ENCODE measurements around the gene FGF1.

FGF1 gene

DNA sequence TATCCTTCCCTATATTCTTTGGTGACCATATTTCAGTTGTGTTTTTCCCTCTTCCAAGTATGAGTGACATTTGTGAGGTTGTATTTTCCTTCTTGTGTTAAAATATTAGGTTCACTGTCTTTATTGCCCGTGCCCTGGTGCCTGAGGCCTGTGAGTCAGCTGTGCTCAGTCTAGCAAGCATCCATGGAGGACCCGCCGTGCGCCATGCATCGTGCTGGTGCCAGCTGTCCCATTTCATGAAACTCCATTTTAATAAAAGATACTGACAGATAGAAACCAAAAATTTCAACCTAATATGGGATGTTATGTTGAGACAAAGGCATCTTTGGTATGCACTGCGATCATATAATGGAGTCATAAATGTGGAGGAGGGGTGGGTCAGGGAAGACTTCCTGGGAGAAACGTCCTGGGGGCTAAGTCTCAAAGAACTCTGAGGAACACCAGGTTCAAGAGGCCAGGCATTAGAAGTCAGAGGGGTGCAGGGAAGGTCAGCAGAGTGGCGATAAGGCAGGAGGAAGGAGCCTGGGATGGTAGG lies 34.0 kb upstream of the FGF1 start:
- no peaks in the 10 kb centered on the region for H4K20me1 ChIP-seq (ENCODE audit: insufficient read depth)
- H3K79me2 ChIP-seq (ENCODE audit: insufficient read depth, low read depth) = no peaks in the 10 kb centered on the region
- no peaks in the 10 kb centered on the region for H3K27me3 ChIP-seq (ENCODE audit: insufficient read depth, low read depth)
- H3K4me1 ChIP-seq (ENCODE audit: low read depth, poor library complexity, severe bottlenecking) = peaks cover 21% of the 10 kb centered on the region
- no peaks in the 10 kb centered on the region for H3K36me3 ChIP-seq (ENCODE audit: insufficient read depth)
- H2AFZ ChIP-seq (ENCODE audit: low read depth) = no peak overlapping the region; the same call in 1 of the 2 replicates
- no peak overlapping the region for H3K27ac ChIP-seq
- H3K4me3 ChIP-seq (IDR thresholded peaks at IDR 0.05; ENCODE audit: insufficient read depth, low read depth, low read length) = no peak overlapping the region
- TF ChIP-seq, protein P1, sequence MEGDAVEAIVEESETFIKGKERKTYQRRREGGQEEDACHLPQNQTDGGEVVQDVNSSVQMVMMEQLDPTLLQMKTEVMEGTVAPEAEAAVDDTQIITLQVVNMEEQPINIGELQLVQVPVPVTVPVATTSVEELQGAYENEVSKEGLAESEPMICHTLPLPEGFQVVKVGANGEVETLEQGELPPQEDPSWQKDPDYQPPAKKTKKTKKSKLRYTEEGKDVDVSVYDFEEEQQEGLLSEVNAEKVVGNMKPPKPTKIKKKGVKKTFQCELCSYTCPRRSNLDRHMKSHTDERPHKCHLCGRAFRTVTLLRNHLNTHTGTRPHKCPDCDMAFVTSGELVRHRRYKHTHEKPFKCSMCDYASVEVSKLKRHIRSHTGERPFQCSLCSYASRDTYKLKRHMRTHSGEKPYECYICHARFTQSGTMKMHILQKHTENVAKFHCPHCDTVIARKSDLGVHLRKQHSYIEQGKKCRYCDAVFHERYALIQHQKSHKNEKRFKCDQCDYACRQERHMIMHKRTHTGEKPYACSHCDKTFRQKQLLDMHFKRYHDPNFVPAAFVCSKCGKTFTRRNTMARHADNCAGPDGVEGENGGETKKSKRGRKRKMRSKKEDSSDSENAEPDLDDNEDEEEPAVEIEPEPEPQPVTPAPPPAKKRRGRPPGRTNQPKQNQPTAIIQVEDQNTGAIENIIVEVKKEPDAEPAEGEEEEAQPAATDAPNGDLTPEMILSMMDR (conservative IDR thresholded peaks at IDR 0.05; ENCODE audit: low read depth, low read length) = no peak
- peak overlapping the region; percentile 51; the same call in 1 of the 2 replicates for H3K4me2 ChIP-seq
- no peak overlapping the region for H3K9ac ChIP-seq

DNA sequence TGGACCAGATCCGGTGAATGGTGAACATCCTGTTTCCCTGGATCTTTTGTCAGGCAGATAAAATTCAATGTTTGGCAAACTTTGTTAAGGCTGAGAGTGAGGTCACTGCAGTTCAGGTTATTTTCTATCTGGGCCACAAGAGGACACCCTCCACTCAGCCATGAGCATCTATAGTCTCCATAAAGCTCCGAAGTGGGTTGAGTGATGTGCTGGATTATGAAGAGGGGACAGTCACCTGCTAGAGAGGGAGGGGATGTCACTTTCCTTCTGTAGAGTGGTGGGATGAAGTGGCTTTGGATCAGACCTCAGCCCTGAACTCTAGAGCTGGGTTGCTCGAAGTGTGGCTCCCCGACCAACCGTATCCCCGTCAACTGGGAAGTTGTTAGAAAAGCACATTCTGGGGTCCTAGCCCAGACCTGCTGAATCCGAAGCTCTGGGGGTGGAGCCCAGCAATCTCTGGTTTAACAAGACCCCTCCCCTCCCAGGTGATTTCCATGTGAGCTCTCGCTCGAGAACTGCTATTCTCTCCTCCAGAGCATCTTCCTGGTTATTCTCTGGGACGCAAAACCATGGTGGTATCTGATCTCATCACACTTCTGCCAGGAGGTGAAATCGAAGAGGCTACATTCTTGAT lies 31.8 kb upstream of the FGF1 start:
- Histone ChIP-seq H2AFZ (ENCODE audit: low read depth) (no peak overlapping the region), H3K79me2 (ENCODE audit: insufficient read depth, low read depth) (no peaks in the 10 kb centered on the region), H3K36me3 (ENCODE audit: insufficient read depth) (no peaks in the 10 kb centered on the region), H3K9ac (no peak overlapping the region), H3K27ac (no peak overlapping the region), H3K27me3 (ENCODE audit: insufficient read depth, low read depth) (no peaks in the 10 kb centered on the region), H4K20me1 (ENCODE audit: insufficient read depth) (no peaks in the 10 kb centered on the region), H3K4me2 (no peak overlapping the region), H3K4me1 (ENCODE audit: low read depth, poor library complexity, severe bottlenecking) (peaks cover 24% of the 10 kb centered on the region), H3K4me3 (IDR thresholded peaks at IDR 0.05; ENCODE audit: insufficient read depth, low read depth, low read length) (no peak overlapping the region)
- TF ChIP-seq, protein P1 (conservative IDR thresholded peaks at IDR 0.05; ENCODE audit: low read depth, low read length) = peak; percentile 45

DNA sequence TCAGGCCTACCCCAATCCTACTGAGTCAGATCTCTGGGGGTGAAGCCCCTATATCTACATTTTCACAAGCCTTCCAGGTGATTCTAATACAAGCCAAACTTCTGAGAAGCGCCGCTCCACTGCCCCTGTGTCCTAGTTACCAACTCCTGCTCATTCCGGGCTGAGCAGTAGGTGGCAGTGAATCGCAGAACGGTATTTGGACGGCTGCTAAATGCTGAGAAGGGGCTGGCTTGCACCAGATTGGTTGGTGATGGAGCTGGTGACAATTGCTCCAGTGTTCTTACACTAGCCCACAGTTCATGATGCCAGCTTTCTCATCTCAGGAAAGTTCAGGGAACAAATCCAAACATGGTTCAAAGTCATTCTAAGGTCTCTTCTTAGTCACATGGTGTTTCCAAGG lies 31.1 kb upstream of the FGF1 start:
- Histone ChIP-seq H2AFZ (ENCODE audit: low read depth) (no peak overlapping the region), H4K20me1 (ENCODE audit: insufficient read depth) (no peaks in the 10 kb centered on the region), H3K27ac (no peak overlapping the region), H3K36me3 (ENCODE audit: insufficient read depth) (no peaks in the 10 kb centered on the region), H3K9ac (no peak overlapping the region), H3K4me2 (no peak overlapping the region), H3K79me2 (ENCODE audit: insufficient read depth, low read depth) (no peaks in the 10 kb centered on the region), H3K4me1 (ENCODE audit: low read depth, poor library complexity, severe bottlenecking) (peaks cover 25% of the 10 kb centered on the region), H3K27me3 (ENCODE audit: insufficient read depth, low read depth) (no peaks in the 10 kb centered on the region), H3K4me3 (IDR thresholded peaks at IDR 0.05; ENCODE audit: insufficient read depth, low read depth, low read length) (no peak overlapping the region)
- TF ChIP-seq, protein P1 (conservative IDR thresholded peaks at IDR 0.05; ENCODE audit: low read depth, low read length) = no peak; the same call in 1 of the 2 replicates

DNA sequence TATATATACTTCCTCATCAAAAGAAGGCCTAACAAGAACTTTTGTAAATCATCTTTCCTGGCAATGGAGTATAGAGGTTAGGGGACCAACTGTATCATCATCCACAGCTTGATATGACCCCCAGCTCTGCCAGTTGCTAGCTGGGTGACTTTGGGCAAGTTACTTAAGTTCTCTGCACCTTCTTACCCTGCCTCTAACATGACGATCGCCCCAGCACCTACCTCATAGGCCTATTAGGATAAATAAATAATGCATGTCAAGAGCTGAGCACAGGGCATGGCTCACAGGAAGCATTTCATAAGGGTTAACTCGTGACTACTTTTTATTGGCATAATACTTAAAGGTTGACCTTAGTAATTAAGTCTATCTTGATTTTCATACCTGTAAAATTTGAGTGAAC lies 29.4 kb upstream of the FGF1 start:
- TF ChIP-seq, protein P1 (conservative IDR thresholded peaks at IDR 0.05; ENCODE audit: low read depth, low read length) = no peak
- Histone ChIP-seq H3K27me3 (ENCODE audit: insufficient read depth, low read depth) (no peaks in the 10 kb centered on the region), H3K4me3 (IDR thresholded peaks at IDR 0.05; ENCODE audit: insufficient read depth, low read depth, low read length) (no peak overlapping the region), H2AFZ (ENCODE audit: low read depth) (no peak overlapping the region), H3K36me3 (ENCODE audit: insufficient read depth) (no peaks in the 10 kb centered on the region), H3K4me1 (ENCODE audit: low read depth, poor library complexity, severe bottlenecking) (peaks cover 13% of the 10 kb centered on the region), H3K27ac (no peak overlapping the region), H4K20me1 (ENCODE audit: insufficient read depth) (no peaks in the 10 kb centered on the region), H3K9ac (no peak overlapping the region), H3K4me2 (no peak overlapping the region), H3K79me2 (ENCODE audit: insufficient read depth, low read depth) (no peaks in the 10 kb centered on the region)

Data from KMS-11 (cell line).